ENCODE results near the gene DNAH14.

DNAH14 gene

GRCh38 chr1:224929335-224930237 is at the start of gene DNAH14 (continued):
- TF ChIP-seq, protein P1, sequence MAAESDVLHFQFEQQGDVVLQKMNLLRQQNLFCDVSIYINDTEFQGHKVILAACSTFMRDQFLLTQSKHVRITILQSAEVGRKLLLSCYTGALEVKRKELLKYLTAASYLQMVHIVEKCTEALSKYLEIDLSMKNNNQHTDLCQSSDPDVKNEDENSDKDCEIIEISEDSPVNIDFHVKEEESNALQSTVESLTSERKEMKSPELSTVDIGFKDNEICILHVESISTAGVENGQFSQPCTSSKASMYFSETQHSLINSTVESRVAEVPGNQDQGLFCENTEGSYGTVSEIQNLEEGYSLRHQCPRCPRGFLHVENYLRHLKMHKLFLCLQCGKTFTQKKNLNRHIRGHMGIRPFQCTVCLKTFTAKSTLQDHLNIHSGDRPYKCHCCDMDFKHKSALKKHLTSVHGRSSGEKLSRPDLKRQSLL (tag by site-specific recombination; IDR thresholded peaks at IDR 0.05), result peak; percentile 66; the same call in 1 of the 2 replicates
- TF ChIP-seq ZNF19 (tag by site-specific recombination; IDR thresholded peaks at IDR 0.05; ENCODE audit: low read depth) (no peak), ZNF701 (tag by site-specific recombination; IDR thresholded peaks at IDR 0.05) (no peak), ZNF76 (tag by site-specific recombination; IDR thresholded peaks at IDR 0.05; ENCODE audit: borderline replicate concordance, low read depth) (peak; percentile 94), ZNF10 (tag by site-specific recombination; IDR thresholded peaks at IDR 0.05) (0 out of 2 replicates have a peak, but pooled peaks have one; percentile 15), SALL2 (tag by site-specific recombination; IDR thresholded peaks at IDR 0.05; ENCODE audit: borderline replicate concordance) (no peak), ZNF560 (tag by site-specific recombination; IDR thresholded peaks at IDR 0.05; ENCODE audit: borderline replicate concordance) (peak; percentile 24; the same call in 1 of the 2 replicates), SP7 (tag by site-specific recombination; IDR thresholded peaks at IDR 0.05) (peak; percentile 84), ZFP41 (tag by site-specific recombination; IDR thresholded peaks at IDR 0.05; ENCODE audit: borderline replicate concordance) (no peak), ZBTB26 (tag by site-specific recombination; optimal IDR thresholded peaks at IDR 0.05) (peak; percentile 96), KLF17 (tag by site-specific recombination; IDR thresholded peaks at IDR 0.05) (peak; percentile 66; the same call in 1 of the 2 replicates), MEIS1 (CRISPR knock-in tag; IDR thresholded peaks at IDR 0.05; ENCODE audit: borderline replicate concordance) (peak; percentile 70; the same call in 1 of the 2 replicates), ZNF488 (tag by site-specific recombination; IDR thresholded peaks at IDR 0.05) (no peak), ZNF24 (tag by site-specific recombination; IDR thresholded peaks at IDR 0.05) (peak; percentile 61; the same call in 1 of the 2 replicates), ZNF664 (tag by site-specific recombination; IDR thresholded peaks at IDR 0.05) (no peak), ZNF174 (tag by site-specific recombination; IDR thresholded peaks at IDR 0.05) (no peak), ZNF423 (tag by site-specific recombination; IDR thresholded peaks at IDR 0.05) (0 out of 2 replicates have a peak, but pooled peaks have one; percentile 5), ZBTB1 (tag by site-specific recombination; IDR thresholded peaks at IDR 0.05) (no peak), ZFP37 (tag by site-specific recombination; IDR thresholded peaks at IDR 0.05) (peak; percentile 91), KLF16 (tag by site-specific recombination; IDR thresholded peaks at IDR 0.05) (peak; percentile 87), ZNF623 (tag by site-specific recombination; IDR thresholded peaks at IDR 0.05) (peak; percentile 43; the same call in 1 of the 2 replicates), SCRT2 (tag by site-specific recombination; IDR thresholded peaks at IDR 0.05) (peak; percentile 97), GFI1B (tag by site-specific recombination; IDR thresholded peaks at IDR 0.05) (no peak), YY2 (tag by site-specific recombination; IDR thresholded peaks at IDR 0.05) (peak; percentile 9; the same call in 1 of the 2 replicates), ZNF792 (tag by site-specific recombination; IDR thresholded peaks at IDR 0.05) (0 out of 2 replicates have a peak, but pooled peaks have one; percentile 80)
- TF ChIP-seq, protein P2, sequence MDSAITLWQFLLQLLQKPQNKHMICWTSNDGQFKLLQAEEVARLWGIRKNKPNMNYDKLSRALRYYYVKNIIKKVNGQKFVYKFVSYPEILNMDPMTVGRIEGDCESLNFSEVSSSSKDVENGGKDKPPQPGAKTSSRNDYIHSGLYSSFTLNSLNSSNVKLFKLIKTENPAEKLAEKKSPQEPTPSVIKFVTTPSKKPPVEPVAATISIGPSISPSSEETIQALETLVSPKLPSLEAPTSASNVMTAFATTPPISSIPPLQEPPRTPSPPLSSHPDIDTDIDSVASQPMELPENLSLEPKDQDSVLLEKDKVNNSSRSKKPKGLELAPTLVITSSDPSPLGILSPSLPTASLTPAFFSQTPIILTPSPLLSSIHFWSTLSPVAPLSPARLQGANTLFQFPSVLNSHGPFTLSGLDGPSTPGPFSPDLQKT (IDR thresholded peaks at IDR 0.05; ENCODE audit: borderline replicate concordance, low read depth, low read length), result no peak
- TF ChIP-seq, protein P3, sequence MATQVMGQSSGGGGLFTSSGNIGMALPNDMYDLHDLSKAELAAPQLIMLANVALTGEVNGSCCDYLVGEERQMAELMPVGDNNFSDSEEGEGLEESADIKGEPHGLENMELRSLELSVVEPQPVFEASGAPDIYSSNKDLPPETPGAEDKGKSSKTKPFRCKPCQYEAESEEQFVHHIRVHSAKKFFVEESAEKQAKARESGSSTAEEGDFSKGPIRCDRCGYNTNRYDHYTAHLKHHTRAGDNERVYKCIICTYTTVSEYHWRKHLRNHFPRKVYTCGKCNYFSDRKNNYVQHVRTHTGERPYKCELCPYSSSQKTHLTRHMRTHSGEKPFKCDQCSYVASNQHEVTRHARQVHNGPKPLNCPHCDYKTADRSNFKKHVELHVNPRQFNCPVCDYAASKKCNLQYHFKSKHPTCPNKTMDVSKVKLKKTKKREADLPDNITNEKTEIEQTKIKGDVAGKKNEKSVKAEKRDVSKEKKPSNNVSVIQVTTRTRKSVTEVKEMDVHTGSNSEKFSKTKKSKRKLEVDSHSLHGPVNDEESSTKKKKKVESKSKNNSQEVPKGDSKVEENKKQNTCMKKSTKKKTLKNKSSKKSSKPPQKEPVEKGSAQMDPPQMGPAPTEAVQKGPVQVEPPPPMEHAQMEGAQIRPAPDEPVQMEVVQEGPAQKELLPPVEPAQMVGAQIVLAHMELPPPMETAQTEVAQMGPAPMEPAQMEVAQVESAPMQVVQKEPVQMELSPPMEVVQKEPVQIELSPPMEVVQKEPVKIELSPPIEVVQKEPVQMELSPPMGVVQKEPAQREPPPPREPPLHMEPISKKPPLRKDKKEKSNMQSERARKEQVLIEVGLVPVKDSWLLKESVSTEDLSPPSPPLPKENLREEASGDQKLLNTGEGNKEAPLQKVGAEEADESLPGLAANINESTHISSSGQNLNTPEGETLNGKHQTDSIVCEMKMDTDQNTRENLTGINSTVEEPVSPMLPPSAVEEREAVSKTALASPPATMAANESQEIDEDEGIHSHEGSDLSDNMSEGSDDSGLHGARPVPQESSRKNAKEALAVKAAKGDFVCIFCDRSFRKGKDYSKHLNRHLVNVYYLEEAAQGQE (tag by site-specific recombination; IDR thresholded peaks at IDR 0.05), result 0 out of 2 replicates have a peak, but pooled peaks have one; percentile 26
- TF ChIP-seq, protein P4, sequence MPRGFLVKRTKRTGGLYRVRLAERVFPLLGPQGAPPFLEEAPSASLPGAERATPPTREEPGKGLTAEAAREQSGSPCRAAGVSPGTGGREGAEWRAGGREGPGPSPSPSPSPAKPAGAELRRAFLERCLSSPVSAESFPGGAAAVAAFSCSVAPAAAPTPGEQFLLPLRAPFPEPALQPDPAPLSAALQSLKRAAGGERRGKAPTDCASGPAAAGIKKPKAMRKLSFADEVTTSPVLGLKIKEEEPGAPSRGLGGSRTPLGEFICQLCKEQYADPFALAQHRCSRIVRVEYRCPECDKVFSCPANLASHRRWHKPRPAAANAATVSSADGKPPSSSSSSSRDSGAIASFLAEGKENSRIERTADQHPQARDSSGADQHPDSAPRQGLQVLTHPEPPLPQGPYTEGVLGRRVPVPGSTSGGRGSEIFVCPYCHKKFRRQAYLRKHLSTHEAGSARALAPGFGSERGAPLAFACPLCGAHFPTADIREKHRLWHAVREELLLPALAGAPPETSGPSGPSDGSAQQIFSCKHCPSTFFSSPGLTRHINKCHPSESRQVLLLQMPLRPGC (tag by site-specific recombination; IDR thresholded peaks at IDR 0.05), result peak; percentile 57; the same call in 1 of the 2 replicates
